Activated T-helper 1 cell treated with Interleukin-2 at 50 U/mL for 16 hours (primary cell): ENCODE results near the gene NMNAT2.
"Not testable (repeated sequence)": the region's sequence is repeated elsewhere in the genome, so short reads cannot be mapped to it uniquely, and the experiment has no call there.

Experiments used
- DNase-seq: peaks from one replicate; pipeline ENCODE4 v3.0.0-alpha.2; 2020; ENCODE audit warnings: low read depth

NMNAT2 gene

DNA sequence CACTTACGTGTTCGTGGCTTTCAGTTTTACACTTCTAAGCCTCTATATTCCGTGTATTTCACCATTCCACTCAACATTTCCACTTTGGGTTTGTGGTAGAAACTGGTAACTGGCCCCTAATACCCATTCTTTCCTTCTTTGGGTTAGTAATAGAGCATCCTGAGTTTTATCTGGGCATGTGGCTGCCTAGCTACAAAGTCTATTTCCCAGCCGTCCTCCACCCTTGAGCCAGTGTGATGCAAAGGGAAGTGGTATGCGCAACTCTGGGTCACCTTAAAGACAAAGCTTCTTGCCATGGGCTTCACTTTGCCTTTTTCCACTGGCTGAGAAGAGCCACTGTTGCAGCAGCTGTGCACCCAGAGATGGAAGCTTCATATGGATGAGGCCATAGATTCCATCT is 158.3 kb downstream of the NMNAT2 start:
- no peak for DNase-seq

DNA sequence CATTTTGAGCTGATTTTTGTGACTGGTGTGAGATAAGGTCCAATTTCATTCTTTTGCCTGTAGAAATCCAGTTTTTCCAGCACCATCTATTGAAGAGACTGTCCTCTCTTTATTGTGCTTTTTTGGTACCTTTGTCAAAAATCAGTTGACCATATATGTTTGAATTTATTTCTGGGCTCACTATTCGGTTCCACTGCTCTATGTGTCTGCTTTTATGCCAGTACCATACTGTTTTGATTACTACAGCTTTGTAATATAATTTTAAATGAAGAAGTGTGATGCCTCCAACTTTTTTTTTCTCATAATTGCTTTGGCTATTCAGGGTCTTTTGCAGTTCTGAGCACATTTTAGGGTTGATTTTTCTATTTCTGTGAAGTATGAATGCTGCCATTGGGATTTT is 163.1 kb downstream of the NMNAT2 start:
- DNase-seq: no peak

DNA sequence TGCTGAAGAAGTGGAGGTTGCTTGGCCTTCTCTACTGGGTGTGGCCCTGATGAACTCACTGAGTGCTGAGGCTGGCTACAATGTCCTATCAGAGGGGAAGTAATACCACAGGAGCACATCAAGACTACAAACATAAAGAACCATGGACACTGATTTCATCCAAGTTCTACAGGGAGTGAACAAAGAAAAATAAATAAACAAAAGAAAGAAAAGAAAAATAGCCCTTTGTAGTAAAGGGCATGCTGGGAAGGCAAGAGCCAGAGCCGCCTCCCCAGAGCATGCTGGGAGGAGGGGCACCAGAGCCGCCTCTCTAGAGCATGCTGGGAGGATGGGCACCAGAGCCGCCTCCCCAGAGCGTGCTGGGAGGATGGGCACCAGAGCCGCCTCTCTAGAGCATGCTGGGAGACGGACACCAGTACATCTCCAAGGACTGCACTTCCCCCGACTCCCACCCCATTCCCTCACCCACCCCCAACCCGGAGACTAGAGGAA is 166.2 kb downstream of the NMNAT2 start:
- DNase-seq: no peak

DNA sequence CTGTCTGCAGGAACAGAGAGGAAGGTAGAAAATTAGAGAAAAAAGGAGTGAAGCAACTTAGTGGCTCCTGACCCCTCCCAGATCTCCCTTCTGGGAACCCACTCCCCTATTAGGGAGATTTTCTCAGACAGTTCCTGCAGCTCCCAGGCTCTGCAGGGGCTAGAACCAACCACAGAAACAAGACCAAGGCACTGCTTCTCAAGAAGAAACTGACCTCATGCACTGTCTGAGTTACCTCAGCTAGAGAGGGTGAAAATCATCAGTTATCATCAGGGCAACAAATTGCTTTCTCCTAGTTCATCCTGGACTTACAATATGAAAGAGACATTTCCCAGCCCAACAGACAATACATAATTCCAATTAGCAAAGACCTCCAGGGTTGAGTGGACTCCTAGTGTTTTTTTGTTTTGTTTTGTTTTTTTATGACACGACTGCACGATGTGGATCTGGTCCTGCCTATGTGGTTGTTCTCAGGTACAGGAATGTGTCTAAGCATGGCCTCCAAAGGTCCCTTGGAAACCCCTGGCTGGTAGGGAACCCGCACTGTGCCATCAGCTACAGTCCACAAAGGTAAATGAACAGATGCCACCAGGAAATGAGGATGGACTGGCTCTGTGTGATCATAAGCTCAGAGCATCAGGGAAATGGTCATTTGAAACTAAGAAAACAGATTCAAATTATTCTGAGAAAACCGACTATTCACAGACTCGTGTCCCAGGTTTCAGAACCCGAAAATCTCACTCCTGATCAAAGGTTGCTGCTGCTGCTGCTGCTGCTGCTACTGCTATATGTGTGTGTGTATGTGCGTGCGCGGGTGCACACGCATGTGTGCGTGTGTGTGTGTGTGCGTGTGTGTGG is 166.8 kb downstream of the NMNAT2 start:
- no peak for DNase-seq

DNA sequence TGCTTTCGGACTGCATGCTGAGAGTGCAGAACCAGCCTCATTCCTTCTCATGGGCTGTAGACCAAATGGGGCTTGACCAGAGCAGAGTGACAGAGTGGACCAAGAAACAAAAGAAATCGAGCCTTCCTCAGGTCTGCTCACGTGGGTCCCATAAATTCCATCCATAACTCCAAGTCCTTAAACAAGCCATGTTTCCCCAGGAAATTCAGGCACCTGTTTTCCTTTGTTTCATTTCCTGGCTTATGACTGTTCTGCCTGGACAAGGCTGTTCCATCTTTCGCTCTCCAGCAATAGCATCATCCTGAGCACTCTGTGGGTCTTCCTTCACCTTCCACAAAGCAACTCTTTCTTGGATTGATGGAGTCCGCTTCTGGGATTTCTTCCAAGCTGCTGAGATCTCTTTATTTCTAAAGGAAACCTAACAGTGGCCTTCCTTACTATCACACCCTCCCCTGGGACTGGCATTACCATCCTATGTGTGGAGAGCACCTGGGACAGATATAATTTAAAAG is 168.2 kb downstream of the NMNAT2 start:
- DNase-seq: no peak

DNA sequence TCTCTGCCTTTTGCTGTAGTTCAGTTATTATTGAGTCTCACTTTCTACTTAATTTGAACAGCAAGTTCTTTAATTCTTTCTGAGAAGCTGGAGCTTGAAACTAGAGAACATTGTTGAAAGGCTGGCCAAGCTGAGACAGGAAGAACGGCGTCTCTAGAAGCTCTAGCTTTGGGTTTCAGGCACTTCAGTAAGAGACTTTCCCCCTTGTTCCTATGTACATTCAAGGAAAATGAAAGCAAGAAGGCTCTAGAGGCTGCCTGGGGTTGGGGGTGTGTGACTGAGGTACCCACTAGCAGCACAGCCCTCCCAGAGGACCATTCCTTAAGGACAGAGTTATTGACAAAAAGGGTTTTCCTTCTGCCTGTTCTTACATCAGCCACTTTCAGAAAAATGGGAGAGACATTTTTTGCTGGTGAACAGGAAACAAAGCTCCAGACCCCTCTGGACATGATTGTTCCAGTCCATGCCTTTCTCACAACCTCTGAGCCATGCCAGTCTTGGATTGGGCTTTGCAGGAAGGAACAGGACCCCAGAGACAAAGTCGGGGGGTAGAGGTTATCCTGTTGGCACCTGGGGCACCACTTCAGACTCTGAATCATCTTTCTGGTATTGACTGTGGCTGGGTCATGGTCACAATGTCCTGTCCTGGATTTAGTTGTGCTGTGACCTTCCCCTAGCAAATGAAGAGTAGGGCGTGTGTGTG is 169.0 kb downstream of the NMNAT2 start:
- no peak for DNase-seq

DNA sequence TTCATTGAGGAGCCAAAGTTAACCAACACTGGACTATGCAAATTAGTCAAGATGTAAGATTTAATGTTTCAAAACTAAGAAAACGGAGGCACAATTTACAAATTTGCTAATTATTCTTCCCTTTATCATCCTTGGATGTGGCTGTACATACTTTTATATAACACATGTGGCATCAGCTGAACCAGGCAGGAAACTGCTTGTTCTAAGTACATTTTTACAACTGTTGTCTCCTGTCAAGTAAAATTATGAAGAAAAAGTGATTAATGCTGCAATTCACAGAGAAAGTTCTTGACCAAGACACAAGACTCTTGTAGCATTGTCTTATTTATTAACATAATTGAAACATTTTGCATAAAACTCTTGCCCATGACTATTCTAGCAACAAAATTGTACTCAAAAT is 170.2 kb downstream of the NMNAT2 start:
- no peak for DNase-seq

DNA sequence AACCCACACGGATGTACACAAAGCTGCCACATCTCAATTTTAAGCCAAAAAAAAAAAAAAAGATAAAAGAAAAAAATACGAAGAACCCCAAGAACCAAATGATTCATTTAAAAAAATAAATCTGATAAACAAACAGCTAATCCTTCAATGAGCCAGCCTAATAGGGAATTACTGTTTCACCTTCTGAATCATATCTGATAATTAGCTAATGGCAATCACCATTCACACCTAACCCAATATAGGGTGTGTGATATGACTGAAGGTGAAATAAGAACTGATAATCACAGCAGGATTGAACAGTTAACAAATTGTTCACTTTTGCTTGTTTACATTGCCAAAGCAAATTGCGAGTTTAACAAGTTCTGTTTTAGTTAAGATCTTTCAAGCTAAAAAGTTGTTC is 170.7 kb downstream of the NMNAT2 start:
- no peak for DNase-seq

DNA sequence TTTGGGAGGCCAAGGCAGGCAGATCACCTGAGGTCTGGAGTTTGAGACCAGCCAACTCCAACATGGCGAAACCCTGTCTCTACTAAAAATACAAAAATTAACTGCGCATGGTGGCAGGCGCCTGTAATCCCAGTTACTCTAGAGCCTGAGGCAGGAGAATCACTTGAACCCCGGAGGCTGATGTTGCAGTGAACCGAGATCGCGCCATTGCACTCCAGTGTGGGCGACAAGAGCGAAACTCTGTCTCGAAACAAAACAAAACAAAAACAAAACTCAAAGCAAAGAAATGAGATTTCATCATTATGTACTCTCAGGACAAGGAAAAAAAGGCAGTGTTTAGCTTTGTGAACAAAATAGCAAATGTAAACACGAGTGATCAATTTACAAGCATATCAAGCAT is 171.1 kb downstream of the NMNAT2 start:
- no peak for DNase-seq

DNA sequence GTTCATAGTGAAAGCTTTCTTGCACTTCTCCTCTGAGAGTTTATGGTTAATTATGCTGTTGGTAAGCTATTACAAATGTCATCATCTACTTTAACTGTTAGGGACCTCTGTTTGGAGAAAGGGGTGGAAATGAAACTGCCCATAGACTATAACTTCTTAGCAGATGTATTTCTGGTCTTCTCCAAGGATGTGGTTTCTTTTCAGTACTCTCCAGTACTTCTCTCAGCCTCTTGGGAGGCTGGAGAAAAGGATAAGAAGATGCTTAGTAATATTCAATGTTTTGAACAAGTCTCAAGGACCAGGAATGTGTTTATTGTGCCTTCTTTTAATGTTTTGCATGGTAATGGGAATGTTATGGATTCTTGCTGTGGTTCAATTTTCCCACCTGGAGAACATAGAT is 171.7 kb downstream of the NMNAT2 start:
- no peak for DNase-seq

DNA sequence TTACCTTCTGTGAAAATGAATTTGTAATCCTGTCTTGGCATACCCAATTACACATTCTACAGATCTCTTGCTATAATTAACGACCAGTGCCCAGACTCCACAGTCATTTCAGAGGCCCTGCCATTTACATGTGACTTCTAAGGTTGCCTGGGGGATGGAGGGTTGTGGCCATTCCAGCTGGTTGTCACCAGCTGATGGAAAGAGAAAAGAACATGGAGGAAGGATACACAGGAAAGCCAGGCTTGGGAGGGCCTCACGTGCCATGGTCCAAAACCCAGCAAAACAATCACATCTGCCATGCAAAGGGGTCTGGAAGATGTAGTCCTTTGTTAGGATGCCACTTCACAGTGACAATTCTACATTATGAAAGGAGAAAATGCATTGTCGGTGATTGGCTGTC is 172.8 kb downstream of the NMNAT2 start:
- no peak for DNase-seq

DNA sequence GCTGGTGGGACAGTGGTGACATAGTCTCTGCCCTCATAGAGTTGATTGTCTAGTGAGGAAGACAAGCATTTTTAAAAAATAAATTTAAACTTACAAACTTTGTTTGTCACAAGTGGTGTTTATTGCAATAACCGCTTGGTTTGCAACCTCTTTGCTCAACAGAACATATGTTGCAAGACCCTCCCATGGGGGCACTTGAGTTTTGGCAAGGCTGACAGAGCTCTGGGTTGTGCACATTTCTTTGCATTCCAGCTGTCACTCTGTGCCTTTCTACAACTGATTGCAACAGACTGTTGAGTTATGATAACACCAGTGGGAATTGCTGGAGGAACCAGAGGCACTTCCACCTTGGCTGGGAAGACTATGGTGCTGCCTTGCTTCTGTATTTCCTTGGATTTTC is 173.7 kb downstream of the NMNAT2 start:
- DNase-seq: no peak

DNA sequence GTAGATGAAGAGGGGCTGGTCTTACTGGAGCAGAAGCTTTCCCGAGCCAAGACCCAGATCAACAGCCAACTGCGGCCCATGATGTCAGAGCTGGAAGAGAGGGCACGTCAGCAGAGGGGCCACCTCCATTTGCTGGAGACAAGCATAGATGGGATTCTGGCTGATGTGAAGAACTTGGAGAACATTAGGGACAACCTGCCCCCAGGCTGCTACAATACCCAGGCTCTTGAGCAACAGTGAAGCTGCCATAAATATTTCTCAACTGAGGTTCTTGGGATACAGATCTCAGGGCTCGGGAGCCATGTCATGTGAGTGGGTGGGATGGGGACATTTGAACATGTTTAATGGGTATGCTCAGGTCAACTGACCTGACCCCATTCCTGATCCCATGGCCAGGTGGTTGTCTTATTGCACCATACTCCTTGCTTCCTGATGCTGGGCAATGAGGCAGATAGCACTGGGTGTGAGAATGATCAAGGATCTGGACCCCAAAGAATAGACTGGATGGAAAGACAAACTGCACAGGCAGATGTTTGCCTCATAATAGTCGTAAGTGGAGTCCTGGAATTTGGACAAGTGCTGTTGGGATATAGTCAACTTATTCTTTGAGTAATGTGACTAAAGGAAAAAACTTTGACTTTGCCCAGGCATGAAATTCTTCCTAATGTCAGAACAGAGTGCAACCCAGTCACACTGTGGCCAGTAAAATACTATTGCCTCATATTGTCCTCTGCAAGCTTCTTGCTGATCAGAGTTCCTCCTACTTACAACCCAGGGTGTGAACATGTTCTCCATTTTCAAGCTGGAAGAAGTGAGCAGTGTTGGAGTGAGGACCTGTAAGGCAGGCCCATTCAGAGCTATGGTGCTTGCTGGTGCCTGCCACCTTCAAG is 174.8 kb downstream of the NMNAT2 start:
- DNase-seq: no peak

DNA sequence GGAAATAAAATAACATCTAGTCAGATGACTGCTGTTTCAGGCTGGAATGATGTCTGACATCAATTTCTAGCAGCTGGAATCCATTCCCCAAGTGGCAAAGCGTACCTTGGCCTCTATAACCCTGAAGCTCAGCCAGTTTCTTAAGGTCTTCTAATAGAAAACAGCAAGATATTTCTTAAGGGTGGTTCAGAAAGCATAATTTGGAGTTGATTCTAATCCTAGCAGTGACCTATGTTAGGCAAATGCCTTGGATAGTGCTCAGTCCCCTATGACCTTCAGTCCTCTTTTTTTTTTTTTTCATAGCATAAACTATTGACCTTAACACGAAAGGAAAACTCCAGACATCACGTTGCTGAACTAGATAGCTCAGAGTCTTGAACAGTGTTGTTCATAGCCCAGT is 175.6 kb downstream of the NMNAT2 start:
- no peak for DNase-seq

DNA sequence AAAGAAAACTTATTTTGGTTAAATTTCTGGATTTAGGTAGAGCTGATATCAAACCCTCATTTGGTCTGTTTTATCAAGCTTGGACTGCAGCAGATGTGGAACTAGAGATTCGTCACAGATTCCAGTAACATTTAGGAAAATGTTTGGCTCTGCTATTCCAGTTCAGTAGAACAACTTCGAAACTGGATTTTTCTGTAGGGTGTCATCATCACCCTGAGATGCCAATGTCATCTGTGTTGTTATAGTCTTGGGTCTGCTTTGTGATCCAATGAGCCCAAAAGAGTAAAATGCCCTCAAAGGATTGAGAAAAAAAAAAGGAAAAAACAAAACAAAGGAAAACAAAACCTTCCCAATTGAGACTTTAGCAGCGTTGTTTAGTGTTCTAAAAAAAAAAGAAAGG is 176.7 kb downstream of the NMNAT2 start:
- DNase-seq: no peak

DNA sequence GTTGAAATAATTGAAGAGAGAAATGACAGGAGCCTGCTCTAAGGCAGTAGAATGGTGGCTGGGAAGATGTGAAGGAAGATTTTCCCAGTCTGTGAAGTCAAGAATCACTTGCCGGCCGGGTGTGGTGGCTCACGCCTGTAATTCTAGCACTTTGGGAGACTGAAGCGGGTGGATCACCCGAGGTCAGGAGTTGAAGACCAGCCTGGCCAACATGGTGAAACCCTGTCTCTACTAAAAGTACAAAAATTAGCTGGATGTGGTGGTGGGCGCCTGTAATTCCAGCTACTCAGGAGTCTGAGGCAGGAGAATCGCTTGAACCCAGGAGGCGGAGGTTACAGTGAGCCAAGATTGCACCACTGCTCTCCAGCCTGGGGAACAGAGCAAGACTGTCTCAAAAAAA is 177.3 kb downstream of the NMNAT2 start:
- DNase-seq: not testable (repeated sequence)

DNA sequence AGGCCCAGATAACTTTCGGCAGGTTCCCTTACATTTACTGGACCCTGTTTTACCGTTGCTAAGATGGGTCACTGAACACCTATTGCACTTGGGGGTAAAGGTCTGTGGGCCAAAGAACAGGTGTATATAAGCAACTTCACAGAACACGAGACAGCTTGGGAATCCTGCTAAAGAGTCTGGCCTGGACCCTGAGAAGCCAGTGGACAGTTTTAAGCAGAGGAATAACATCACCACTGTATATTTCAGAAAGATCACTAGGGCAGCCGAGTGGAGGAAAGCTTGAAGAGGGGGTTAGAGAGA is 177.7 kb downstream of the NMNAT2 start:
- DNase-seq: no peak

DNA sequence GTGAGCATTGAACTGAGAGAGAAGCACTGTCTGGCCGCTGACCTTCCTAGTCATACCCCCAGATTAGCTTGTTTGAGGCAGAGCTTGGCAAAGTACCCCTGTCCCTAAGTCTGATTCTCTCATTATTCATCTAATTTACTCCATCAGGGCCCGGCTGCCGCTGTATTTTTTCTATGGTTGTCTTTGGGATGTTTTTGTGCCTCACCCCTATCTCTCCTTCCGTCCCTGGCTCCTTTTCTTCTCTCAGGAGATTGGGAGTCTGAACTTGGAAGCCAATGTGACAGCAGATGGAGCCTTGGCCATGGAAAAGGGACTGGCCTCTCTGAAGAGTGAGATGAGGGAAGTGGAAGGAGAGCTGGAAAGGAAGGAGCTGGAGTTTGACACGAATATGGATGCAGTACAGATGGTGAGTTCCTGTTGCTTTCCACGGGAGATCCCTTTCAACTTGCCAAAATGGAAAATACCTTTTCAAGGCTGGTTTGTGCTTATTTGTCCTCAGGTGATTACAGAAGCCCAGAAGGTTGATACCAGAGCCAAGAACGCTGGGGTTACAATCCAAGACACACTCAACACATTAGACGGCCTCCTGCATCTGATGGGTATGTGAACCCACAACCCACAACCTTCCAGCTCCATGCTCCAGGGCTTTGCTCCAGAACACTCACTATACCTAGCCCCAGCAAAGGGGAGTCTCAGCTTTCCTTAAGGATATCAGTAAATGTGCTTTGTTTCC is 178.2 kb downstream of the NMNAT2 start:
- no peak for DNase-seq

DNA sequence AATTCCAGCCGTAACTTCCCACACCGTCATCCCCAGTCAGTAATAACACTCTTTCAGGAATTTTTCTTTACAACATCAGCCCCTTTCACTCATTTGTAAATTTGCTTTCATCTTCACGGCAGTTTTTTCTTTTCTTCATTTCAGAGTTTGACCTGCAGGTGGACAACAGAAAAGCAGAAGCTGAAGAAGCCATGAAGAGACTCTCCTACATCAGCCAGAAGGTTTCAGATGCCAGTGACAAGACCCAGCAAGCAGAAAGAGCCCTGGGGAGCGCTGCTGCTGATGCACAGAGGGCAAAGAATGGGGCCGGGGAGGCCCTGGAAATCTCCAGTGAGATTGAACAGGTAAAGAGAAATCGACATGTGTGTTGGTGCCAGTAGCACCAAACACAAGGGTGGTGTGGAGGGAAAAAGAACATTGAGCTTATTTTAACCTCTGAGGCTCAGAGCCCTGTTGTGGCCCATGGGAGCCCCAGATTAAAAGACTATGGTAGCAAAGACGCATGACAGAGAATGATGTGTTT is 178.9 kb downstream of the NMNAT2 start:
- no peak for DNase-seq

DNA sequence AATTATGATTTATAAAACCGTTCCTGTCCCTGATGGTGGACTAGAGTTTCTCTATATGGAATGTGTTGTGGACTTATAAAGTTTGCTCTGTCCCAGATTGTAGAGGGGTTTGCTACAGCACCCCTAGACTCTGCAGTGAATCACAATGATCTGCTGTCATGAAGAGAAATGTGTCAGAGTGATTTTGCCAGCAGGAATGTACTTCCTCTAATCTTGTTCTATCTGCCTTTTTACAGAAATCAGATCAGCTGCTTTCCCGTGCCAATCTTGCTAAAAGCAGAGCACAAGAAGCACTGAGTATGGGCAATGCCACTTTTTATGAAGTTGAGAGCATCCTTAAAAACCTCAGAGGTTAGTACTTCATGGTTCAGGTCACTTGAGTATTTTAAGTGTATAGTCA is 180.1 kb downstream of the NMNAT2 start:
- no peak for DNase-seq

DNA sequence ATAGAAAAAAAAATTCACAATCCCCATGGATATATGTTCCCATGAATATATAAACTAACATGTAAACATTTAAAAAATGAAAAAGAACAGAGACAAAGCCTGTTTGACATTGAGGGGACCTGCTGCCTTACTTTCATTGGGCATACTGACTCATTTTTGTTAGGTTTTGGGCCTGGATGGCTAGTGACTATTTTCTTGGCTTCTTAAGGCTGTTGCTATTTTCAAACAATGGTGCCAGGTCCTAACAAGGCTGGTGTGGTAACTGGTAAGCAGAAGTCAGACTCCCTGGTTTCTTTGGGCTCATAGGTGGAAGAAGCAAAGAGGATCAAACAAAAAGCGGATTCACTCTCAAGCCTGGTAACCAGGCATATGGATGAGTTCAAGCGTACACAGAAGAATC is 181.1 kb downstream of the NMNAT2 start:
- no peak for DNase-seq
